ENCODE measurements around the gene RNF157.
A peak's percentile ranks its signal among the peaks of the same experiment; 100 is the strongest.
"Not testable (repeated sequence)": the region's sequence is repeated elsewhere in the genome, so short reads cannot be mapped to it uniquely, and the experiment has no call there.

Gene RNF157

GRCh38 chr17:76189741-76190140 lies 50.6 kb downstream of the RNF157 start:
- no peak for DNase-seq (ENCODE audit: low read depth in 2 of 2)

- DNase-seq (ENCODE audit: low read depth in 2 of 2), result no peak
Observed at GRCh38 chr17:76189247-76189646, 51.0 kb downstream of the RNF157 start.

- no peak for DNase-seq (ENCODE audit: low read depth in 2 of 2)
Observed at GRCh38 chr17:76188213-76189016, 51.9 kb downstream of the RNF157 start.

- DNase-seq (ENCODE audit: low read depth in 2 of 2), result not testable (repeated sequence)
Observed at GRCh38 chr17:76186774-76187173, 53.5 kb downstream of the RNF157 start.

GRCh38 chr17:76184290-76184689 lies 56.0 kb downstream of the RNF157 start:
- no peak for DNase-seq (ENCODE audit: low read depth in 2 of 2)

- peak; percentile 92 to 95 for DNase-seq (ENCODE audit: low read depth in 2 of 2)
Observed at GRCh38 chr17:76182016-76182764, 58.1 kb downstream of the RNF157 start.

- no peak for DNase-seq (ENCODE audit: low read depth in 2 of 2)
Observed at GRCh38 chr17:76179496-76180467, 60.5 kb downstream of the RNF157 start.

GRCh38 chr17:76178124-76178523 lies 62.2 kb downstream of the RNF157 start:
- no peak for DNase-seq (ENCODE audit: low read depth in 2 of 2)

GRCh38 chr17:76176701-76177574 lies 63.4 kb downstream of the RNF157 start:
- DNase-seq (ENCODE audit: low read depth in 2 of 2), result no peak

GRCh38 chr17:76174037-76174436 lies 66.3 kb downstream of the RNF157 start:
- no peak for DNase-seq (ENCODE audit: low read depth in 2 of 2)

- no peak for DNase-seq (ENCODE audit: low read depth in 2 of 2)
Observed at GRCh38 chr17:76173474-76173873, 66.8 kb downstream of the RNF157 start.

- no peak for DNase-seq (ENCODE audit: low read depth in 2 of 2)
Observed at GRCh38 chr17:76171706-76172105, 68.6 kb downstream of the RNF157 start.

GRCh38 chr17:76170114-76170513 lies 70.2 kb downstream of the RNF157 start:
- no peak for DNase-seq (ENCODE audit: low read depth in 2 of 2)

GRCh38 chr17:76166906-76167305 lies 73.4 kb downstream of the RNF157 start:
- no peak for DNase-seq (ENCODE audit: low read depth in 2 of 2)

- no peak for DNase-seq (ENCODE audit: low read depth in 2 of 2)
Observed at GRCh38 chr17:76166168-76166567, 74.1 kb downstream of the RNF157 start.

- no peak for DNase-seq (ENCODE audit: low read depth in 2 of 2)
Observed at GRCh38 chr17:76164331-76164730, 76.0 kb downstream of the RNF157 start.

GRCh38 chr17:76163919-76164318 lies 76.4 kb downstream of the RNF157 start:
- DNase-seq (ENCODE audit: low read depth in 2 of 2), result no peak

GRCh38 chr17:76161619-76162266 lies 78.5 kb downstream of the RNF157 start:
- DNase-seq (ENCODE audit: low read depth in 2 of 2), result no peak

GRCh38 chr17:76160896-76161528 lies 79.3 kb downstream of the RNF157 start:
- no peak for DNase-seq (ENCODE audit: low read depth in 2 of 2)

GRCh38 chr17:76159157-76159556 lies 81.1 kb downstream of the RNF157 start:
- DNase-seq (ENCODE audit: low read depth in 2 of 2), result no peak
